Liver (tissue), 9 donors: ENCODE measurements around the gene SLC45A1. TPM values are rescaled to one million over a fixed set of nuclear protein-coding genes. Genes with fewer than 3 reads are reported as not detected.
A peak's percentile ranks its signal among the peaks of the same experiment; 100 is the strongest.

Experiments used
- DNase-seq: peaks from one replicate; pipeline ENCODE4 v3.0.0-alpha.2; 2017; ENCODE audit warnings: low spot score
- H3K27ac ChIP-seq, 2 donors: one replicate each; pipeline ENCODE4 v1.7.0; 2013; ENCODE audit warnings: inconsistent platforms in 2 of 2, low read length in 2 of 2, control low read depth in 1 of 2, low read depth in 1 of 2, mild to moderate bottlenecking in 1 of 2
- H3K27me3 ChIP-seq, 4 donors: one replicate each; pipeline versions ENCODE4 v1.6.1 to v1.7.0; 2013; ENCODE audit warnings: low read length in 3 of 4, inconsistent platforms in 1 of 4, mild to moderate bottlenecking in 1 of 4, moderate library complexity in 1 of 4; ENCODE audit not compliant: control insufficient read depth in 4 of 4, insufficient read depth in 4 of 4
- H3K36me3 ChIP-seq, 4 donors: one replicate each; pipeline versions ENCODE4 v1.6.1 to v1.7.0; 2013; ENCODE audit warnings: low read length in 3 of 4, mild to moderate bottlenecking in 3 of 4, low read depth in 1 of 4, moderate library complexity in 1 of 4; ENCODE audit not compliant: control insufficient read depth in 4 of 4, insufficient read depth in 3 of 4
- H3K4me1 ChIP-seq, 4 donors: one replicate each; pipeline versions ENCODE4 v1.6.1 to v1.7.0; 2013; ENCODE audit warnings: low read length in 3 of 4, mild to moderate bottlenecking in 3 of 4, moderate library complexity in 1 of 4; ENCODE audit not compliant: control insufficient read depth in 4 of 4, insufficient read depth in 4 of 4
- H3K4me3 ChIP-seq, 3 donors: one replicate each; pipeline versions ENCODE4 v1.6.1 to v1.7.0; 2013; ENCODE audit warnings: low read length in 3 of 3, control low read depth in 1 of 3, low read depth in 1 of 3, mild to moderate bottlenecking in 1 of 3
- H3K9ac ChIP-seq, 2 donors: one replicate each; pipeline ENCODE4 v1.7.0; 2013; ENCODE audit warnings: low read length in 2 of 2, mild to moderate bottlenecking in 2 of 2, moderate library complexity in 2 of 2, control low read depth in 1 of 2, low read depth in 1 of 2
- H3K9me3 ChIP-seq, 4 donors: one replicate each; pipeline versions ENCODE4 v1.6.1 to v1.7.0; 2013; ENCODE audit warnings: low read length in 3 of 4; ENCODE audit not compliant: control insufficient read depth in 4 of 4
- ATF3 ChIP-seq: IDR thresholded peaks from 2 replicates; pipeline ENCODE4 v1.6.1; 2016; ENCODE audit warnings: antibody characterized with exemption
- EGR1 ChIP-seq, 2 donors: IDR thresholded peaks; 2 replicates each; pipeline ENCODE4 v1.6.1; 2016 to 2018; ENCODE audit warnings: antibody characterized with exemption in 2 of 2, low read depth in 2 of 2
- FOXA2 ChIP-seq: IDR thresholded peaks from 2 replicates; pipeline ENCODE4 v1.6.1; 2016; ENCODE audit warnings: antibody characterized with exemption
- HNF4A ChIP-seq, 2 donors: conservative IDR thresholded peaks; 2 replicates each; pipeline ENCODE4 v1.6.1; 2016; ENCODE audit warnings: antibody characterized with exemption in 2 of 2, mild to moderate bottlenecking in 2 of 2
- HNF4G ChIP-seq: IDR thresholded peaks from 2 replicates; pipeline ENCODE4 v1.6.1; 2016; ENCODE audit warnings: antibody characterized with exemption
- JUND ChIP-seq, 2 donors: IDR thresholded peaks; 2 replicates each; pipeline ENCODE4 v1.6.1; 2016; ENCODE audit warnings: antibody characterized with exemption in 2 of 2
- NR2F2 ChIP-seq: IDR thresholded peaks from 2 replicates; pipeline ENCODE4 v1.6.1; 2016; ENCODE audit warnings: antibody characterized with exemption
- RAD21 ChIP-seq, 2 donors: IDR thresholded peaks; 2 replicates each; pipeline ENCODE4 v1.6.1; 2016; ENCODE audit warnings: antibody characterized with exemption in 2 of 2, mild to moderate bottlenecking in 2 of 2
- REST ChIP-seq: IDR thresholded peaks from 2 replicates; pipeline ENCODE4 v1.6.1; 2016; ENCODE audit warnings: antibody characterized with exemption, mild to moderate bottlenecking
- RXRA ChIP-seq, 2 donors: IDR thresholded peaks; 2 replicates each; pipeline ENCODE4 v1.6.1; 2017 to 2018; ENCODE audit warnings: antibody characterized with exemption in 2 of 2, mild to moderate bottlenecking in 1 of 2
- SP1 ChIP-seq: IDR thresholded peaks from 2 replicates; pipeline ENCODE4 v1.6.1; 2018; ENCODE audit warnings: antibody characterized with exemption, mild to moderate bottlenecking
- YY1 ChIP-seq: IDR thresholded peaks from 2 replicates; pipeline ENCODE4 v1.6.1; 2016; ENCODE audit warnings: antibody characterized with exemption, mild to moderate bottlenecking
- ZBTB33 ChIP-seq: IDR thresholded peaks from 2 replicates; pipeline ENCODE4 v1.6.1; 2016; ENCODE audit warnings: antibody characterized with exemption
- WGBS: extraction: QIAGEN DNeasy Blood & Tissue Kit; methylation state at CpG from one replicate; pipeline ENCODE4 v1.1.7; 2013; 5-methylcytosine and 5-hydroxymethylcytosine counted together
- polyA plus RNA-seq, 2 donors: library from polyadenylated mRNA; stranded (reverse) in 1 of 2; unstranded in 1 of 2; fragments of 200-250 nt in 1 of 2; fragments of >200 nt in 1 of 2; fragmentation: Nextera tagmentation in 1 of 2; extraction: Ambion mirVana in 1 of 2; gene quantifications; one replicate each; pipeline versions ENCODE4 v1.2.1 to v1.2.3, GENCODE V29; 2013 to 2015
- total RNA-seq, 2 donors: library from RNA; depleted of rRNA; stranded (reverse); fragments of >200 nt; gene quantifications; one replicate each; pipeline ENCODE4 v1.2.3, GENCODE V29; 2014
- donor health status: healthy.
- donor health status: healthy.
- donor health status: healthy.
- donor health status: healthy.
- donor health status: healthy.

Gene SLC45A1
- total and polyA plus RNA-seq, 4 donors, result 0.08 to 0.29 (median 0.14) TPM; not detected in 1

GRCh38 chr1:8307628-8308027, 10.3 kb upstream of the SLC45A1 start:
- TF ChIP-seq RXRA (IDR thresholded peaks at IDR 0.05) (no peak), REST (no peak), EGR1 (IDR thresholded peaks at IDR 0.05; ENCODE audit: low read depth in 2 of 2) (no peak), ZBTB33 (no peak)
- whole genome bisulfite sequencing, result 85% methylated on average over 4 of the region's 4 CpGs

GRCh38 chr1:8311068-8311718, 6.7 kb upstream of the SLC45A1 start:
- H3K9ac ChIP-seq, result no peak overlapping the region
- no peak for TF ChIP-seq NR2F2
- TF ChIP-seq SP1, result no peak
- no peak for TF ChIP-seq HNF4A (conservative IDR thresholded peaks at IDR 0.05)
- TF ChIP-seq ATF3, result no peak
- TF ChIP-seq HNF4G, result no peak
- TF ChIP-seq ZBTB33, result no peak
- no peak for TF ChIP-seq YY1
- TF ChIP-seq EGR1 (IDR thresholded peaks at IDR 0.05; ENCODE audit: low read depth in 2 of 2), result no peak
- TF ChIP-seq FOXA2, result no peak
- TF ChIP-seq RAD21 (IDR thresholded peaks at IDR 0.05), result no peak
- TF ChIP-seq JUND (IDR thresholded peaks at IDR 0.05), result no peak
- no peak for TF ChIP-seq RXRA (IDR thresholded peaks at IDR 0.05)
- H3K4me3 ChIP-seq, result no peak overlapping the region
- peaks cover 3 to 46% (median 25%) of the 10 kb centered on the region in 4 donors for H3K4me1 ChIP-seq
- H3K27ac ChIP-seq, result peak overlapping the region; percentile 94 to 98
- WGBS, result 97% methylated on average over 1 of the region's 1 CpG
- peaks cover 0 to 2% (median 0%) of the 10 kb centered on the region in 4 donors for H3K36me3 ChIP-seq
- no peaks in the 10 kb centered on the region for H3K27me3 ChIP-seq
- DNase-seq, result no peak
- H3K9me3 ChIP-seq, result no peaks in the 10 kb centered on the region

More at GRCh38 chr1:8307628-8308027, 10.3 kb upstream of the SLC45A1 start:
- Histone ChIP-seq H3K4me3 (no peak overlapping the region), H3K27me3 (no peaks in the 10 kb centered on the region), H3K4me1 (peaks cover 0 to 15% (median 8%) of the 10 kb centered on the region in 4 donors), H3K9ac (no peak overlapping the region), H3K27ac (no peak overlapping the region), H3K36me3 (no peaks in the 10 kb centered on the region), H3K9me3 (no peaks in the 10 kb centered on the region)
- DNase-seq, result no peak
